ENCODE results near the gene INTS1.
A peak's percentile ranks its signal among the peaks of the same experiment; 100 is the strongest.
"Not testable (repeated sequence)": the region's sequence is repeated elsewhere in the genome, so short reads cannot be mapped to it uniquely, and the experiment has no call there.

Gene INTS1

DNA sequence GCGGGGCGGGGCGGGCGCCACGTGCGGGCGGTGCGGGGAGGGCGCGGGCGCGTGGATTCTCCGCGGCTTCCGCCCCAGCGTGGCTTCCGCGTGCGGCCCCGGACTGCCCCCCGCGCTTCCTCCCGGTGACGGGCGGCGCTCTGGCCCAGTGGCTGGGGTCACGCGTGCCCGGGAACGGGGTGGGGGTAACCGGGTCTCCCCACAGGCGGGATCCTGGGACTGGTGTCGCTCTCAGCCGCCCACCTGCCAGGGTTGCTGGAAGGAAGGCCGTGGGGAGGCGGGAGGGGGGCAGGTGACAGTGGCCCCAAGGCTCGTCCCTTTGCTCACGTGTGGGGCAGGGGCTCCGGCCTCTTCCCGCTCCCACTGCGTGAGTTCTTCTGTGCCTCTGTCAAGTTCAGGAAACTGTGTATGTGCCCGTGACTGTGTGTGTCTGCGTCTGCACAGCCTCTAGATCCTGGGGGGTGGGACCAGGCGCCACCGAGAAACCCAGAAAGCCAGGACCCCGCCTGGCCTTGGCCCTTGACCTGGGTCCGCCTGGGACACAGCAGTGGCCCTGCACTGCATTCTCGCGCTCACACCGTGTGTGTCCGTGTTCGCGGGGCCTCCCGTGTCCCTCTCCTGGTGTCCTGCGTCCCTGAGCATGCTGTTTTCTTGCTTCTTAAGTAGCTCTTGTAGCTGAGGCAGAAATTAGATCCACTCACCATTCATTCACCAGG lies 27.2 kb upstream of the INTS1 start:
- peak overlapping the region; percentile 66 for H3K4me3 ChIP-seq (ENCODE audit: low read length)
- TF ChIP-seq ZNF274 (IDR thresholded peaks at IDR 0.05; ENCODE audit: low read depth, low read length), result no peak

DNA sequence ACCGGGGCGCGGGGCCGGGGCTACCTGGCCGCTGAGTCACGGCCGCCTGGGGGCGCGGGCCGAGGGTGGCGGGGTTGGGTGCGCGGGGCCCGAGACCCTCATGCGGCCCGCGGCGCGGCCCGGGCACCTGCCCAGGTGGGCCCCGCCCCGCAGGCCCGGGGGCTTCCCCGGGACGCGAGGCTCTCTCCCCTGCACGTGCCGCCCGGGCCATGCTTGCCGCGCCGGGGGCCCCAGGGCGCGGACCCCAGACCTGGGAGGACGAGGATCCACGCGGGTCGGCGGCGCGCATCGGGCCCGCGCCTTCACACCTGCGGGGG lies 26.7 kb upstream of the INTS1 start:
- H3K4me3 ChIP-seq (ENCODE audit: low read length), result peak overlapping the region; percentile 66
- TF ChIP-seq ZNF274 (IDR thresholded peaks at IDR 0.05; ENCODE audit: low read depth, low read length), result no peak

DNA sequence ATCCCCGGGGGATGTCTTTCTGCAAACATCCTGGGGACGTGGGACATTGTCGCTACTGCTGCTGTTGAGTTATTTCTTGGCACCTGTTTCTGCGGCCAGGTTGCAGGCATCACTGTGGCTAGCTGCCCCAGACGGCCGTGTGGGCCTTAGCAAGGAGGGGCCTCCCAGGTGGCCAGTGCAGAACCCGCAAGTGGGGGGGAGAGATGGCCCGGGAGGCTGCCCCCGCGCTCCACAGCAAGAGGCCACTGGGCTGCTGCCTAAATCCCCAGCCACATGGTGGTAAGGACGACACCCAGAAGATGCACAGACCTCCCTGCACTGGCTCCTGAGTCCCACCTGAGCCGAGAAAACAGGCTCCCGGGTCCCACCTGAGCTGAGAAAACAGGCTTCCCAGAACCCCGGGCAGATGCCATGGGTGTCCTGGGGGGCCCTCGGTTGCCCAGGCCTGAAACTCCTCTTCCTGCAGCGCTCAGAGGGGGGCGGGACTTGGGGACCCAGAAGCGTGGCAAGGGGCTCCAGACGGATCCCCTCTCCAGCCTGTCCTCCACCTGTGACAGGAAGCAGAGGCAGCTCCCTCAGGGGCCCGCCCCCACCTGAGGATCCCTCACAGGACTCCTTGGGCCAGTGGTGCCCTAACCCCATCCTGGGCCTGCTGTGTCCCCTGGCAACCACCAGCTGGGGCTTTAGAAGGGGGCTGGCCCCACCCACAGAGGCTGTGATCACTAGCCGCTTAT lies 25.4 kb upstream of the INTS1 start:
- no peak overlapping the region for H3K4me3 ChIP-seq (ENCODE audit: low read length)

DNA sequence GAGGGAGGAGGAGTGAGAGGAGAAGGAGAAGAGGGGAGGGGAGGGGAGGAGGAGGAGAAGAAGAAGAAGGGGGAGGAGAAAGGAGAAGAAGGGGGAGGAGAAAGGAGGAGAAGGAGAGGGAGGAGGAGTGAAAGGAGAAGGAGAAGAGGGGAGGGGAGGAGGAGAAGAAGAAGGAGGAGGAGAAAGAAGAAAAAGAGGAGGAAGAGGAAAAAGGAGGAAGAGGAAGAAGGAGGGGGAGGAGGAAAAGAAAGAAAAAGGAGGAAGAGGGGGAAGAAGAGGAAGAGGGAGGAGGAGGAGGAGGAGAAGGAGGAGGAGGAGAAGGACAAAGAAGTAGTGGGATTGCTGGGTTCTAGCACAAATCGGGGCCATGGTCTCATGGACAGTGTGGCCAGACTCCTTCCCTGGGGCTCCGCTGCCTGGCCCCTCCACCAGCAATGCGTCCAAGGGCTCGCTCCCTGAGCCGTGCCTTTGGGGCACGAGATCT lies 22.1 kb upstream of the INTS1 start:
- TF ChIP-seq ZNF274 (IDR thresholded peaks at IDR 0.05; ENCODE audit: low read depth, low read length), result no peak
- no peak overlapping the region for H3K4me3 ChIP-seq (ENCODE audit: low read length)

More for the DNA sequence above, 25.4 kb upstream of the INTS1 start:
- no peak for TF ChIP-seq ZNF274 (IDR thresholded peaks at IDR 0.05; ENCODE audit: low read depth, low read length)

DNA sequence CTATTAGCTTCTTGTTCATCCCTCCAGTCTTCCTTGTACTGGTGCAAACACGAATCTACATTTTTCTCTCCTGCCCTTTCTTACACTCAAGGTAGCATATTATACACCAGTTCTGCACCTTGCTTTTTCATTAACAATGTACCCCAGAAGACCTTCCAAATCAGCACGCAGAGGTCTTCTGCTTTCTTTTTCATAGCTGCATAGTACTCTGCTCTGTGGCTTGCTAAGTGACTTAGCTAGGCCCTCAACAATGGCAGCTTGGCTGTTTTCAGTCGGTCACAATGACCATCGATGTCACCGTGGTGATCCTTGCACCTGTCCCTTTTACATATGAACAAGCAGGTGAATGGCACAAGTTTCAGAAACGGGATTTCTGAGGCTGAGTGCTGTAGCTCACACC lies 21.2 kb upstream of the INTS1 start:
- no peak for TF ChIP-seq ZNF274 (IDR thresholded peaks at IDR 0.05; ENCODE audit: low read depth, low read length)
- H3K4me3 ChIP-seq (ENCODE audit: low read length), result no peak overlapping the region

DNA sequence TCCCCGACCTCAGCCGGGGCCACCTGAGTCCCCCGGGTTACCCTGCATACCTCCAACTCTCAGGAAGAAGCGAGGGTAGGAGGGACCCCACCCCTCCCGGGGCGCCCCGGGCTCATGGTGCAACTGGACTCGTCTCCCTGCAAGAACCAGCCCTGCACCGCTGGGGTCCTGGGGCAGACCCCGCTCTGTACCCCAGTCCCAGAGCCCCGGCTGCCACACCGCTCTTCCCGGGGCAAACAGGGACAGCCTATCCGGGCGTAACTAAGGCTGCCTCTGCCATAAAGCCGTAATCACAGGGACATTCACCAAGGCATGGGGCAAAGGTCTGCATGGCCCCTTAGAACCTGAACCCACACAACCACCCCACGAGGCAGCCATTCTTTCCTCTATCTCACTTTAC lies 19.7 kb upstream of the INTS1 start:
- no peak overlapping the region for H3K4me3 ChIP-seq (ENCODE audit: low read length)
- no peak for TF ChIP-seq ZNF274 (IDR thresholded peaks at IDR 0.05; ENCODE audit: low read depth, low read length)

DNA sequence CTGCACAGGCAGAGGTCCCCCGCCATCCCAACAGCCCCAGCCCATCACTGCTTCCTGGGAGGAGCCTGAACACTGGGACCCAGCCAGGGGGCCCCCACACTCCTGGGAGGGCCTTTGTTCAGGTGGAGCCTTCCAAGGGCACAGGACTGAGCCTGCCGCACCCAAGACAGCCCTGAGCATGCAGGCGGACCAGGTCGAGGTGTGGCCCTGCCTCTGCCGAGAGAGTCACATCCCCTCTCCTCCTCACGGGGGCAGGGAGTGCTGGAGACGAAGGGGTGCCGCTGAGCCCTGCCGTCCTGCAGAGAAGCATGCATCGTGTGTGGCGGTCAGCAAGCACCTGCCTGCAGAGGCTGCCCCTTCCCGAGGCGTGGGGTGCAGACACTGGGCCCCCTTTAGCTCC lies 19.0 kb upstream of the INTS1 start:
- TF ChIP-seq ZNF274 (IDR thresholded peaks at IDR 0.05; ENCODE audit: low read depth, low read length), result no peak
- H3K4me3 ChIP-seq (ENCODE audit: low read length), result no peak overlapping the region

DNA sequence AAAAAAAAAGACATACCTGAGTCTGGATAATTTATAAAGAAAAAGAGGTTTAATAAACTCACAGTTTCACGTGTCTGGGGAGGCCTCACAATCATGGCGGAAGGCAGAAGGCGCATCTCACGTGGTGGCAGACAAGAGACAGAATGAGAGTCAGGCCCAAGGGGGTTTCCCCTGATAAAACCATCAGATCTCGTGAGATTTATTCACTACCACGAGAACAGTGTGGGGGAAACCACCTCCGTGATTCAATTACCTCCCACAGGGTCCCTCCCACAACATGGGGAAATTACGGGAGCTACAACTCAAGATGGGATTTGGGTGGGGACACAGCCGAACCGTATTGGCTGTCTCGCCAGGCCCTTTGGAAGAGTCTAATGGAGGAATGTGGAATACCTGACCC lies 17.3 kb upstream of the INTS1 start:
- TF ChIP-seq ZNF274 (IDR thresholded peaks at IDR 0.05; ENCODE audit: low read depth, low read length), result no peak
- H3K4me3 ChIP-seq (ENCODE audit: low read length), result no peak overlapping the region

DNA sequence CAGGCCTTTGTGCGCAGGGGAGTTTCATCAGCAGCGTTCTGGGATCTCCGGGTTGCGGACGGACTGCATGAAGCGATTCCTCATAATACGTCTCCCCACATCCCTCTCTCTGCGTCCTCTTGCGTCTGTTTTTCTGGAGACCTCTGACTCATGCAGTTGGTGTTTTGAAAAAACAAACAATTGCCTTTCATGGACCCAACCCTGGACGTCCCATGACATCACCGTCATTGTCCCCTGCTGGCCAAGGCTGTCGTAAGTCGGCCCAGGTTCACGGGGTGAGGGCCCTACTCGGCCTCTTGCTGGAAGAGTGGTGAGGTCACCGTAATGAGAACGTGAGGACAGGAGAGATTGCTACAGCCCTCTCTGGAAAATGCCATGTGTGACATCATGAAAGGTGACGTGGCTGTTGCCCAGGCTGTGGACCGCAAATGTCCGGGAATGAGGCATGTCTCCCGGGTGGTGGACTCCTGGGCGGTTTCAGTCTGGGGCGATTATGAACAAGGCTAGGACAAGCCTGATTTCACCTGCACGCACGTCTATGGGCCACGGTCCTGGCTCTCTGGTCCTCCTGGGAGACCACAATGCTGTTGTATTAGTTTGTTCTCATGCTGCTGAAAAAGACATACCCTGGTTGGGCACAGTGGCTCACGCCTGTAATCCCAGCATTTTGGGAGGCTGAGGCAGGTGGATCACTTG lies 16.5 kb upstream of the INTS1 start:
- H3K4me3 ChIP-seq (ENCODE audit: low read length), result no peak overlapping the region
- no peak for TF ChIP-seq ZNF274 (IDR thresholded peaks at IDR 0.05; ENCODE audit: low read depth, low read length)

DNA sequence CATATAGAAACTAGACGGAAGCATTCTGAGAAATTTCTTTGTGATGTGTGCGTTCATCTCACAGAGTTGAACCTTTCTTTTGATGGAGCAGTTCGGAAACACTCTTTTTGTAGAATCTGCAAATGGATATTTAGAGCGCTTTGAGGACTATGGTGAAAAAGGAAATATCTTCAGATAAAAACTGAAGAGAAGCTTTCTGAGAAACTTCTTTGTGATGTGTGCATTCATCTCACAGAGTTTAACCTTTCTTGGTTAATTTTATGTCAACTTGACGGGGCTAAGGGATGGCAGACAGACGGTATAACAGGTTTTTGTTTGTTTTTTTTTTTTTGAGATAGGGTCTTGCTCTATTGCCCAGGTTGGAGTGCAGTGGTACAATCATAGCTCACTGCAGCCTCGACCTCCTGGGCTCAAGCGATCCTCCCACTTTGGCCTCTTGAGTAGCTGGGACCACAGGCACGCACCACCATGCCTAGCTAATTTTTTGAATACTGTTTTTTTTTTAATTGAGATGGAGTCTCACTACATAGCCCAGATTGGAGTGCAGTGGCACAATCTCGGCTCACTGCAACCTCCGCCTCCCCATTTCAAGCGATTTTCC lies 15.2 kb upstream of the INTS1 start:
- H3K4me3 ChIP-seq (ENCODE audit: low read length), result not testable (repeated sequence)

DNA sequence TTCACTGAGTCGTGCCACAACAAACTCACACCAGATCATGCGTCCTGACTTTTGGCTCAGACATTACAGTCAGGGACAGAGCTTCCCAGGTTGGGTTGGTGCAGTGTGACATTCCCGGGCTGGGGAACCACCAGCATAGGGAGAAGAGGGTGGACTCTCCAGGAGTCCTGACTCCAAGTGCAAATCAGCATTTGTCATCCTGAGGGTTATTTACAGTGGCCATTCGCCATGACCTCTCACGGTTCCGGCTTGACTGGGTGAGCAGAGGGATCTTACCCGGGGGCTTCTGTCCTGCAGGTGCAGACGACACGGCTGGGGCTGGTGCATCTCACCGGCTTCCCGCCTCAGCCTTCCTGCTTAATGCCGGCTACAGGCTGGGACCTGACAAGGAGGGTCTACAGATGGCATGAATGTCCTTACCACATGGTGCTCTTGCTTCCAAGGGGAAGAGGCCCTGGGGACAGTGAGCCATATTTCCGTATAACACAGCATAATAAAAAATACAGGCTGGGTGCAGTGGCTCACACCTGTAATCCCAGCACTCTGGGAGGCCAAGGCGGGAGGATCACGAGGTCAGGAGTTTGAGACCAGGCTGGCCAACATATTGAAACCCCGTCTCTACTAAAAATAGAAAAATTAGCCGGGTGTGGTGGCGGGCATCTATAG lies 12.5 kb upstream of the INTS1 start:
- no peak for TF ChIP-seq ZNF274 (IDR thresholded peaks at IDR 0.05; ENCODE audit: low read depth, low read length)
- no peak overlapping the region for H3K4me3 ChIP-seq (ENCODE audit: low read length)

DNA sequence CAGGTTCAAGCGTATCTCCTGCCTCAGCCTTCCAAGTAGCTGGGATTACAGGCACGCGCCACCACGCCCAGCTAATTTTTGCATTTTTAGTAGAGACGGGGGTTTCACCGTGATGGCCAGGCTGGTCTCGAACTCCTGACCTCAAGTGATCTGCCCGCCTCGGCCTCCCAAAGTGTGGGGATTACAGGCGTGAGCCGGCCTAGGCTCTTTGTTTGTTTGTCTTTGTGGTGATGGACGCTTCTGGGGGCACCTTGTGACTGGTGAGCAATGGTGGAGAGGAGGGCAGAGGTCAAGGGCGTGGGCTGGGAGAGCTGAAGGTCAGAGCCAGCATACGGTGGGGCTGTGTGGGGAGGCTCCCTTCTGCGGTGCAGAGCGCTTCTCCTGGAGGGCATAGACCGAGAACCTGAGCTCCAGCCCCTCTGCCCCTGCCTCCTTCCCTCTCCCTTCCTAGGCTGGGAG lies 11.3 kb upstream of the INTS1 start:
- not testable (repeated sequence) for H3K4me3 ChIP-seq (ENCODE audit: low read length)

DNA sequence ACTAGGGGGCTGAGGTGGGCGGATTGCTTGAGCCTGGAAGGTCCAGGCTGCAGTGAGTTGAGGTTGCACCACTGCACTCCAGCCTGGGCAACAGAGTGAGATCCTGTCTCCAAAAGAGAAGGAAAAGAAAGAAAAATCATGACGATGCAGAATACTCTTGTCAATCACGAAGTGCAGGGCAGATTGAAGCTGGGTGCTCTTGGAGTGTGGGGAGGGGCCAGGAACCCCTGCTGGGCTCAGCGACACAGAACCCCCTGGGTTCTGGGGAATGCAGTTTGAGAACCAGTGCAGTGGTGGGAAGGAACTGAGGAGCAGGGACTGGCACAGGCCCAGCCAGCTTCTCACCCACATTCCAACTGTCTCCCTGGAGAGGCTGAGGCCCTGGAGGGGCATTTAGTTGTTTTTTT lies 10.8 kb upstream of the INTS1 start:
- TF ChIP-seq ZNF274 (IDR thresholded peaks at IDR 0.05; ENCODE audit: low read depth, low read length), result no peak

DNA sequence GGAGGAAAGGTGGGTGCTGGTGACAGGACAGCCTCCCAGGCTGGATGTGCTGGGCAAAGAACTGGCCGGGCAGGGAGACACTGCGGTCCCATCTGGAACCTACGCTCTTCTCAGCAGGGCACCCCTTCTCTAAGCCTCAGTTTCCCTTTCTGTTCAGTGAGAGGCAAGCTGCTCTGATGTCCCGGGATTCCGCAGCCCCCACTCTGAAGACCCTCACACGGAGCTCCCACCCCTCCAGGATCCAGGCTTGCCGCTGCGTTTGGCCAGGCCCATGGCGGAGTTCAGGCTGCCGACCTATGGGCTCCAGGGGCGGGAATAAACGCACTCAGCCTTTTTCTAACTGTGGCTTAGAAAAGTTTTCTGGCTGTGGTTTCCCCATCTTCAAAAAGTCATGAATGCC lies 10.2 kb upstream of the INTS1 start:
- no peak for TF ChIP-seq ZNF274 (IDR thresholded peaks at IDR 0.05; ENCODE audit: low read depth, low read length)
- no peak overlapping the region for H3K4me3 ChIP-seq (ENCODE audit: low read length)

More for the DNA sequence above, 10.8 kb upstream of the INTS1 start:
- no peak overlapping the region for H3K4me3 ChIP-seq (ENCODE audit: low read length)
